Measurements from ENCODE around the gene FH.

Gene FH

DNA sequence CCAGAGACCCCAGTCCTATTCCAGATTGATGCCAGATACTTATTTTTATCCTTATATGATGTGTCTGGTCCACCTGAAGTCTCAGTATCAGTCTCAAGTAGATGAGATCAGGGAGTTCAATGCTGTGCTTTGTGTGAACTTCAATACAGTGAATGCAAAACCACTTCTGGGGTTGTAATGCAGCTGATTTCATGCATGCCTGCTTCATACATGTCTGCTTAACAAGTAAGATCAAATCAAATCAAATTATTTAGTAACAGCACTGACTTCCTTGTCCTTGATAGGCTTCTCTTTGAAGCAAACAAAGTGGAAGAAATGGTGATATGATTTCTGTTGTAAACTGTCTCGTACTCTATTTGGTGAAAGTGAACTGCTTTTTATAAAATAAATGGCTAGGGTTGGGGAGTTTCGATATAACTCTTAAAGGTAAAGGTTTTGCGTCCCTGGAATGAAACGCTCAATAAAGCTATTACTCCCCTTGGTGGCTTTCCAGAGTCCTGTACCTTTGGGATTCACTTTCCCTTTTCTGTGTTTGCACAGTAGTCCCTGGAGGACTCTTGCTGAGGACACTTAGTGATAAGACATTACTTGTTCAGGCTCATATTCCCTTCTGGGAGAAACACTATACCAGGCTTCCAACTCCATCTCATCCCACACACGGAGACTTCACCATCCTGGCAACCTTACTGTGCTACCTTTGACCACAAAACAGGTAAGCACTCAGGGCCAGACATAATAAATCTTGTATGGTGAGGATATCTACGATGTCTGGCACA is 59.3 kb downstream of the FH start:
- no peak for DNase-seq (ENCODE audit: low read depth in 3 of 3, low spot score in 1 of 3)

DNA sequence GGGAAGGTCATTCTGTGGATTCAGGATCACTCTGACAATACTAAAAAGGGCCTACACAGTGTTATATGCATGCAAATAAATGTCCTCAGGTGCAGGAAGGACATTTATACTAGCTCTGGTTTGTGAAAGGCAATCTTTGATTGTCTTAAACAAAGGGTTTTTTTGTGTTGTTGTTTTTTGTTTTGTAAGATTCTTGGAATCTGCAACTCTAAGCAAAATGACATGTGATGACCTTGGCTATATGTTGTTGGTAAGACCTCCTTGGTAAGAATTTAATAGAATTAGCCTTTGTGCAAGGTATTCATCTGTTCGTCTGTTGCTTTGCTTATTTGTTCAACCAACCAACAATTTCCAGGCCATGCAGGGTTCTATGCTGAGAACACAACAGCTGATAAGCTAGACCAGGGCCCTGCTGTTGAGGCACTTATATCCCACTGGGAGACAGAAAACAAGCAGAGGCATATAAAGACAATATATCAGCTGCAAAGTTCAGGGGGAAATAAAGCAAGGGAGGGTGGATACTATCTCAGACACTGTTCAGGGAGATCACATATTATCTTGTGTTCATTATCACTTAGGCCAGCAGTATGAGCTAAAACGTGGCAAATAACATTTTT is 60.3 kb downstream of the FH start:
- no peak for DNase-seq (ENCODE audit: low read depth in 3 of 3, low spot score in 1 of 3)

- DNase-seq (ENCODE audit: low read depth in 3 of 3, low spot score in 1 of 3), result no peak
Measured at GRCh38 chr1:241457421-241457820, 62.1 kb downstream of the FH start.

GRCh38 chr1:241456743-241457142 is 62.8 kb downstream of the FH start:
- no peak for DNase-seq (ENCODE audit: low read depth in 3 of 3, low spot score in 1 of 3)

- no peak for DNase-seq (ENCODE audit: low read depth in 3 of 3, low spot score in 1 of 3)
Measured at GRCh38 chr1:241453732-241454131, 65.8 kb downstream of the FH start.

DNA sequence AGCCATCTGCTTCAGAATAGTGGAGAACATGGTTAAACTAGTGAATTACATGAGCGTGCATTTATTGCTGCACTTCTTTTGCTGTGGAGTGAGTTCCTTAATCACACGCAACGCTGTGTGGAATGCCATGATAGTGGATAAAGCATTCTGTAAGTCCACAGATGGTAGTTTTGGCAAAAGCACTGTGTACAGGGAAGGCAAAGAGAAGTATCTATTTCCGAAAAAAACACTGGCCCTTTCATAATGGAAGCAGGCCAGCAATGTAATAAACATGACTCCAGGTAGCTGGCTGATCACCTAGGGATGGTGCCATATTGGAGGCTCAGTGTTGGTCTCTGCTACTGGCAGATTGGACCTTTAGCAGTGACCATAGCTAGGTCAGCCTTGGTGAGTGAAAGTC is 67.6 kb downstream of the FH start:
- no peak for DNase-seq (ENCODE audit: low read depth in 3 of 3, low spot score in 1 of 3)
